Limb (tissue), 2 donors: ENCODE measurements around the gene OR10J4.
"Not testable (repeated sequence)": the region's sequence is repeated elsewhere in the genome, so short reads cannot be mapped to it uniquely, and the experiment has no call there.

Experiments
- DNase-seq, 2 donors: peaks; one replicate each; pipeline ENCODE4 v3.0.0-alpha.2; 2016; ENCODE audit errors: extremely low spot score in 2 of 2

Gene OR10J4

DNA sequence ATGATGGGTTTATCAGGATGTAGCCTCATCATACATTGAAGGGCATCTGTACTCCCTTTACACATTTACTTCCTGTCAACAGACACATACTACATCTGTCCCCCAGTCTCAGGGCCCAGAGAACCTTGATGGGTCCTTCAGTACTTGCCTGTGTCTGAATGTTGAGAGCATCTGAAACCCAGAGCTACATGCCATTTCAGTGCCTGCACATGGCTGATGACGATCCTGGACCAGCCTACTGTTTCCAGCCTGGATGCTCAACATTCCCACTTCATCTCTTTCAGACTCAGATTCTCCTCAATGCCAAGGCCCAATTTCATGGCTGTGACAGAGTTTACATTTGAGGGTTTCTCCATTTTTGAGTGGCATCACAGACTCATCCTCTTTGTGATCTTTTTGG is at the start of gene OR10J4:
Gene OR10J4, plus strand, starts transcription at position 301 of the 400 bp plus-strand sequence.
- no peak for DNase-seq

- DNase-seq = no peak
Measured at GRCh38 chr1:159406821-159407220, 25.2 kb upstream of the OR10J4 start.

DNA sequence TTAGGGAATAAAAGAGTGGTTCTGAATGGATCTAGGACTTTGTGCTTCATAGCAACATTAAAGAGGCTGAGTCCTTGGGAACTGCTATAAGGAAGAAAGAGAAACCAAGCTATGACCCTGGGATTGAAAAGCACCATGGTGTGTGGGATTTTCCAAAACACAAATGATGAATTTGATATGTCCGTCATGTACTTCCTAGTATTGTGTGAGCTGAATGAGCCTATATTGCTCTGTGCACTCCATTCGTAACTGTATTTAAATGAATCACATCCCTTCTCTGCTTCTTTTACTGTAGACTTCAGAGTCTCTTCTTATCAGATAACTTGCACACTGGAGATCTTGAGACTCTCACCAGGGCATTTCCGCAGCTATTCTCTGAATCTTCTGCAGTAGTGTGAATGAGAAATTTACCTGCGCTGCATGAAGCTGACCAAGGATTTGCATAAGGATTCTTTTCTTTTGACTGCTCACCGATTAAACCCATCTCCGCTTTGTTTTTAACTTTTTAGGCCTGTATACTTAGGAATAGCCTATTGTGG is 23.1 kb upstream of the OR10J4 start:
- no peak for DNase-seq

DNA sequence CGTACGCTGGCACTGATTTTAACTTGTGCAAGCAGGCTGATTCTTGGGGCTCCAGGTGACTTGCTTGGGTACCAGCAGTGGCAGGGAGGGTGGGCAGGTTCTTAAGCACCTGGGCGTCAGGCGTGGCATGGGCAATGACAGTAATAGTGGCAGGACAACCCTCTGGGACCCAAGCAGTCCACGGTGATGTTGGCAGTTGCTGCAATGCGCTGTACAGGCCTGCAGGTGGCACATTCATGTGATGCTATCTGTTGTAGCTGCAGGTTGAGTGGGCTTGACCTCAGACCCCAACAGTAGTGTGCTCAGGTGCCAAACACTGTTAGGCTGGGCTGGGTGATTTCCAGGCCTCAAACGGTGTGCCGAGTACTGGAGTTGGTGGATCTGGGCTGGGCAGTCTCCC is 10.2 kb upstream of the OR10J4 start:
- no peak for DNase-seq

DNA sequence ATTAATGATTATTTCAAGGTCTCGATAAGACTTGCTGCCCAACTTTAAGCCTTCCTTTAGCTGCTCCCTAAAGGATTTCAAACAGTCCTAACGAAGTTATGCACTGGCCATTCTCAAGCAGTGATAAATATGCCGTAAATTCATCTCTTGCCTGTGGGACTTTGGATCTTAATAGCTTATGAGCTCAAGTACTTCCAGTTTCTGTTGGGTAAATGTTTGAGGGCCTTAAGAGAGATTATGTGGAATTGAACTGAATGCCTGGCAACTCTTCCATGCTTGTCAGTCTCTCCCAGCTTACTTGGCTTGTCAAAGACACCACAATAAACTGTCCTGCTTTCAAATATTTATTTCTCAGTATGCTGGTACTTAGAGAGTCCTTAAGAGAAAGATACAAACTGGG is 3.5 kb upstream of the OR10J4 start:
- no peak for DNase-seq

GRCh38 chr1:159429074-159429861 is 2.7 kb upstream of the OR10J4 start:
- DNase-seq = no peak

DNA sequence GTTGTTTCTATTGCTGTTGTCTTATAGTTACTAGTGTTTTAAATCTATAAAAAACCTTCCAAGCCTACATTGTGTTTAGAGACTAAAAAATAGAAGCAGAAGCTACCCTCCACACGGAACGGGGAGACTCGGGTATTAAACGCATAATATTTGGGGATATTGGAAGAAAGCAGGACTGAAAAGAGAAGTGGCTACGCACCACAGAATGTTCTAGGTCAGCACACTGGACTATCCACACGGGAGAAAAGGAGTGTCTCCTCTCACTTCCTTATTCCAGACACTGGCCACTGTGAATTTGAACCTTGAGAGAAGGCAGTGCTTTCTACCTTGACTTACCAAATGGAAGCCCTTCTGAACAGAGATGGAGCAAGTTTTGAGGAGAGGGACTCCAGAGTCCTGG is 1.0 kb upstream of the OR10J4 start:
- no peak for DNase-seq

DNA sequence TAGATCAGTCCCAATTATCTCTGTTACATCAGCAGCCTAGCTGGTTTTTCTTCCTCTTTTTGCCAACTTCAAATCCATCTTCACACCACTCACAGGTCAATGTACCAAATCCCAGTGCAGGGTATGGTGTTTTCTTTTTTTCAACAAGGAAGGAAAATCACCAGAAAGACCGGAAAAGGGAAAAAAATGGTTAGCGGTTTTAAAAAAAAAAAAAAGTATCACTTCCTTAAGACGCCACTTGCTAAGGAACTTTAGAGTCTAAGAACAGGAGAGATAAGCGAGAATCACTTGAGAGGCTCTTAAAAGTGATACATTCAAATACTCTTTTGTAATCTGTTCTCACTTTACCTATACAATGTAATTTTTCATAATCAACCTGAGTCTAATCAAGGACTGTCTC is 4.5 kb downstream of the OR10J4 start:
- DNase-seq = no peak

- DNase-seq = no peak
Measured at GRCh38 chr1:159439422-159439821, 7.4 kb downstream of the OR10J4 start, which contains the start of gene OR10J1. Gene OR10J1, plus strand, starts transcription at chr1:159439722. Its CDS starts 70 bp downstream, at chr1:159439792.

- no peak for DNase-seq
Measured at GRCh38 chr1:159441360-159441759, 9.4 kb downstream of the OR10J4 start.

GRCh38 chr1:159442428-159442827 is 10.4 kb downstream of the OR10J4 start:
- DNase-seq = no peak

GRCh38 chr1:159443066-159443750 is 11.2 kb downstream of the OR10J4 start:
- DNase-seq = no peak

- DNase-seq = no peak
Measured at GRCh38 chr1:159444511-159444910, 12.5 kb downstream of the OR10J4 start.

DNA sequence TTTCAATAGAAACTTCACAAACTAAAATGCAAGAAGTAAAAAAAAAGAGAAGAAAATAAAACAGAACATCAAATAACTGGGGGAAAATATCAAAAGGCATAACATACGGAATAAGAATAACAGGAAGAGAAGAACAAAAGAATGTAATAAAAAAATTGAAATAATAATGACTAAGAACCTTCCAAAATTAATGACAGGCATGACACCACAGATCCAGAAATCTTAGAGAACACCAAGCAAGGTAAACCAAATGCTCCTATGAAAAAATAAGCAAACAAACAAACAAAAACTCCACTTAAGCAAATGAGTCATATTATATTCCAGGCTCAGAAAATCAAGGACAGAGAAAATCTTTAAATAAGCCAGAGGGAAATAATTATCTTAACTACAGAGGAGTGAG is 16.2 kb downstream of the OR10J4 start:
- DNase-seq = no peak

DNA sequence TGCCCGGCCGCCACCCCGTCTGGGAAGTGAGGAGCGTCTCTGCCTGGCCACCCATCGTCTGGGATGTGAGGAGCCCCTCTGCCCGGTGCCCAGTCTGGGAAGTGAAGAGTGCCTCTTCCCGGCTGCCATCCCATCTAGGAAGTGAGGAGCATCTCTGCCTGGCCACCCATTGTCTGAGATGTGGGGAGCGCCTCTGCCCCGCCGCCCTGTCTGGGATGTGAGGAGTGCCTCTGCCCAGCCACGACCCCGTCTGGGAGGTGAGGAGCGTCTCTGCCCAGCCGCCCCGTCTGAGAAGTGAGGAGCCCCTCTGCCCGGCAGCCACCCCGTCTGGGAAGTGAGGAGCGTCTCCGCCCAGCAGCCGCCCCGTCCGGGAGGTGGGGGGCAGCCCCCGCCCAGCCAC is 17.6 kb downstream of the OR10J4 start:
- DNase-seq = not testable (repeated sequence)

- DNase-seq = no peak
Measured at GRCh38 chr1:159459551-159459950, 27.5 kb downstream of the OR10J4 start.

DNA sequence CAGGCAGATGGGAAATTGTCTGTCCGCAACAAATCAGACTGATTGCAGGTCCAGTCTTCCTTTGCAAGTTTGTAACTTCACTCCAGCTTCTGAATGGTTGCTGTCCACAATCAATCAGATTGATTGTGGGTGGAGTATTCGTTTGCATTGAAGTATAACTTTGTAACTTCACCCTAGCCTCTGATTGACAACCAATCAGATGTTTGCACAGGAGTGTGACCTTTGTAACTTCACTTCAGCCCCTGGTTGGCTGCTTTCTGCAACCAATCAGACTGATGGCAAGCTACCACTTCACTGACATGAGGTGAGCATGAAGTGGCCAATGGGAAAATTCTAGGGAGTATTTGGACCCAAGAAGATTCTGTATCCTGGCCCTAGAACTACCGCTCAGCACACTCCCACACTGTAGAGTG is 33.2 kb downstream of the OR10J4 start:
- no peak for DNase-seq

DNA sequence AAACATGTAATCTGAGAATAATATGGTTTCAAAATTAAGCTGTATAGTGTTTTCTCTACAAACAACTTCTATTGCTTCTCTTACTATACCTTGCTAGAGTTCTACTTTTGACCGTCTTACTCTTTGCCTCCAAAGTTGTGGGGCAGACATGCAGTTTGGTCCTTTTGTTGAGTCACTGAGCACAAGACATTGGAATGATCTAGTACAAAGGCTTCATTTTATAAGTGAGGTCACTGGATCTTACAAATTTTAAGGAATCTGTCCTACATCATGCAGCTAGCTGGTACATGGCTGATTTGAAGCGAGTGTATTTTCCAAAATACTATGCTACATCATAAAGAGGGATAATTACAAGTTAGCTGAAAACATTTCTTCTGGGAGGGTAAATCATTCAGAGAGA is 36.3 kb downstream of the OR10J4 start:
- DNase-seq = no peak

GRCh38 chr1:159469921-159470533 is 38.0 kb downstream of the OR10J4 start:
- no peak for DNase-seq

- no peak for DNase-seq
Measured at GRCh38 chr1:159473335-159473734, 41.3 kb downstream of the OR10J4 start.

- no peak for DNase-seq
Measured at GRCh38 chr1:159474926-159475325, 42.9 kb downstream of the OR10J4 start.
